Activated naive CD4-positive, alpha-beta T cell (primary cell): ENCODE results near the gene FOSL1.
A peak's percentile ranks its signal among the peaks of the same experiment; 100 is the strongest.
"Not testable (repeated sequence)": the region's sequence is repeated elsewhere in the genome, so short reads cannot be mapped to it uniquely, and the experiment has no call there.

Source experiments
- DNase-seq, 4 experiments: peaks; one replicate each; lab custom pipeline; 2025; lab: John Stamatoyannopoulos, UW

FOSL1 gene

GRCh38 chr11:65896034-65896999, 3.9 kb downstream of the FOSL1 start:
- no peak for DNase-seq

DNA sequence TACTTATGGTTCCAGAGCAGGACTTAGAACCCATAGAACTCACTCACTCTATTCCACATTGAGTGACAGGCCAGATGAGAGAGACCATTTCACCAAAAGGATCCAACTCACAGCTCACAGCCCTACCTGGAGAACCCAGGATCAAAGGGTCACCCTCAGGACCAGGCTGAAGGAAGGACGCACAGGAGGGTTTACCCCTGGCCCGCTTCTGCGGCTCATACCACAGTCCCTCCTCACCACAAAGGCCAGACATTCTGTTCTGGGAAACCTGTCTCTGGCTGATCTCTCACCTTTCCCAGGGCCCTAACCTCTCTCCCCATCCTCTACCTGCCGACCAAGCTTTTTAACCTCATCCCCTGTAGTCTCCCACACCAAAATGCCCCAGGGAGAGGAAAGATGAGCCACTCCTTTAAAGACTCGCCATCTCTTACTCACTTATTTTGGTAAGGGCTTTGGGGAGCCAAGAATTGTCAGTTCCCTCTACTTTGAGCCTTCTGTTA, 4.7 kb downstream of the FOSL1 start:
- no peak for DNase-seq

DNA sequence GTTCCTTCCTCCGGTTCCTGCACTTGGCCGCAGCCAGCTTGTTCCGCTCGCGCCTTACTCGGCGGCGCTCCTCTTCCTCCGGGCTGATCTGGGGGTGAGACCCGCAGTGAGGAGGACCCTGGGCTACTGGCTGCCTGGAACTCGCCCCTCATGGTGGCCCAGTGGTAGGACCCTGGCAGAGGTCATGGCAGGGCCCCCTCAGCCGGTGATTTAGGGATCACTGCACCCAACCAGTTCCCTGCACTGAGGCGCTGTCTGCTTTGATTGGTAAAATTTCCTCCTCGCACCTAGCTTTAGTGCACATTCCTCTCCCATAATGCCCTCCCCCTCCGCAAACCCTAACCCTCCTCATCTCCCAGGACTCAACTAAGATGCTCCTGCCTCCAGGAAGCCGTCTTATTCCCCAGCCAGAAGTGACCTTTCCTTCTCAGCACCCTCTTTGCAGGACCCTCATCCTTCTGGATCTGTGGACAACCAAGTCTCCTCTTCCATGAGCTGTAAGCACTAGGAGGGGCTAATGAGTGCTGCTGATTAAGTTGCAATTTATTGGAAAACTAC, 6.1 kb downstream of the FOSL1 start:
- no peak for DNase-seq

DNA sequence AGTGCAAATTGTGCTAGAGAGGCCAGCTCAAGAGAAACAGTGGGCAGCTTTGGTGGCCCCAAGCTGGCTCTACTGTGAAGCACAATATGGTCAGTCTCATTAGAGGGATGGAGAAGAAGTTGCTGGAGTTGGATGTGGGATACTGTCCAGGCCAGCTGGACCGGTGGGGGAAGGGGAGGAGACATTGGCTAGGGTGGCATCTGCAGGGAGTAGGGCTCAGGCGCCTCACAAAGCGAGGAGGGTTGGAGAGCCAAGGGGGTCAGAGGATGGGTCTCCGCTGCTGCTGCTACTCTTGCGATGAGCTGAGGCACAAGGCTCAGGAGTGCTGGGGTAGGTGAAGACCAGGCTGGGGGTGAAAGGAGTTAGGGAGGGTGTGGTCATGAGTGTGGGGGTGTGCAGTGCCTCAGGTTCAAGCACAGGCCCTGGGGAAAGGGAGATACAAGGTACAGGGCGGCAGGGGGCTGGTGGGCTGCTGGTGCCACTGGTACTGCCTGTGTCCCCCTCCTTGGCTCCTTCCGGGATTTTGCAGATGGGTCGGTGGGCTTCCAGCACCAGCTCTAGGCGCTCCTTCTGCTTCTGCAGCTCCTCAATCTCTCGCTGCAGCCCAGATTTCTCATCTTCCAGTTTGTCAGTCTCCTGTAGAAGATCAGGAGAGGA, 7.4 kb downstream of the FOSL1 start:
- no peak for DNase-seq

DNA sequence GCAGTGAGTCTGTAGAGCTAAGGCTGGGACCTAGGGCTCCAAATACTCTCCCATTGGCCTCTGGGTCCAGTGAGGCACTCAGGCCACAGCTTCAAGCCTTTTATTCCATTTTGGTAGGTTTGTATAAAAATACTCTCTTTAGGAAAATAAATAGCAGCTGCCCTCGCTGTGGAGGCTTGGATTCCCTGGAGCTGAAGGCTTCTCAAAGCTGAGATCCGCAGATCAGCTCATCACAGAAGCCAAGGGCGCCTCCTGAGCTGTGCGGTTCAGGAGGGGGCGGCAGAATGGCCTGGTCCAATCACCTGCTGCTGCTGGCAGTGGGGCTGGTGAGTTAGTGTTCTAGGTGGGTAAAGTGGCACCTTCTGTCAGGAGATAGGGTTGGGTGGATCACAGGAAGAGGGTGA, 8.0 kb downstream of the FOSL1 start:
- not testable (repeated sequence) for DNase-seq

- no peak for DNase-seq
Observed at GRCh38 chr11:65891219-65892136, 8.7 kb downstream of the FOSL1 start.

DNA sequence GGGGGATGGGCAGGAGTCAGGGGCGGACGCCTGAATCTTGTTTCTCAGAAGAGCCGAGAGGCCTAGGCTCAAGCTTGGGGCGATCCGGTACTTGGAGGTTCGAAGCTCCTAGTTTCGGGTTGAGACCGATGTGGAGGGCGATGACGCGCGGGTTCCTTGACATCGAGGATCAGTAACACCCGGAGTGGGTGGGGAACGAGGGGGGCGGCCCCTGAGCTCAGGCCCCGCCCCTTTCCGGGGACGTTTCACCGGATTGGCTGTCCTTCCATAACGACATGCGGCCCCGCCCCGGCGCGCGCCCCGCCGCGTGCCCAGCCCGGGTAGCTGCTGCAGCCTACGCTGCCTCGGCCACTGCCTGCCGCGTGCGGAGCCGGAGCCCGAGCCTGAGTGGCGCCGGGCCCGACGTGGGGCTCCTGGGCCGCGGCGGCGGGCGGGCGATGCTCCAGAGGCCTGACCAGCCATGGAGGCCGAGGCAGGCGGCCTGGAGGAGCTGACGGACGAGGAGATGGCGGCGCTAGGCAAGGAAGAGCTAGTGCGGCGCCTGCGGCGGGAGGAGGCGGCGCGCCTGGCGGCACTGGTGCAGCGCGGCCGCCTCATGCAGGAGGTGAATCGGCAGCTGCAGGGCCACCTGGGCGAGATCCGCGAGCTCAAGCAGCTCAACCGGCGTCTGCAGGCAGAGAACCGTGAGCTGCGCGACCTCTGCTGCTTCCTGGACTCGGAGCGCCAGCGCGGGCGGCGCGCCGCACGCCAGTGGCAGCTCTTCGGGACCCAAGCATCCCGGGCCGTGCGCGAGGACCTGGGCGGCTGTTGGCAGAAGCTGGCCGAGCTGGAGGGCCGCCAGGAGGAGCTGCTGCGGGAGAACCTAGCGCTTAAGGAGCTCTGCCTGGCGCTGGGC, 9.6 kb downstream of the FOSL1 start, which contains the start of gene CCDC85B:
Gene CCDC85B, plus strand, starts transcription at position 350 of the 895 bp plus-strand sequence. Its CDS starts 111 bp downstream, at position 461.
- DNase-seq: peak; percentile 84 to 99 (median 96)

DNA sequence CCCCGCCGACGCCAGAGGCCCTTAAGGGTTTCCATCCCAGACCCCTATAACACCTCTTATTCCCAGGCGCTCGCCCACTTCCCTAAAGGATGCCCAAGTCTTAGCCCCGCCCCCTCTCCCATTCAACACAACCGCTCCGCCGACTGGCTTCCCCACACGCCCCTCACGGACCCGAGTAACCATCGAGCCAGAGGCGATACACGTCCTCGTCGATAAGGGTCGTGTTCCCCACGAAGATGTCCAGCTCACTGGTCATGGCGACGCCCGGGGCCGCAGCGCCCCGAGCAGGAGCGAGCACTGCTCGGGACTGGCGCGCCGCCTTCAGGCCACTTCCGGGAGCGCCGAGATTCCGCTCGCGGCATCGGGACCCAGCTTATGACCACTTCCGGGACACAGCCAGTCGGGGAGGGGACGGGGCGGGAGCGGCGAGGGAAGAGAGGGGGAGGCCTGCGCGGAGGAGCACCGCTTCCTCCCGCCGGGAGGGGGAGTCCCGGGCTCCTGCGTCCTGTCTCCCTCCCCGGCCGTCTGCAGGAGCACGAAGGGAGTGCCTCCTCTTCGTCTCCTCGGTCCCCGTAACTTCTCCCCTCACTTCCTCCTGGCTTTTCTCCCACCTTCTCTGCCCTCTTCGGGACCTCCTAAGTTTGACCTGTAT, 11.9 kb downstream of the FOSL1 start, which contains the start of gene FIBP:
Gene FIBP, minus strand, starts transcription at position 309 of the 652 bp plus-strand sequence. Its CDS starts 53 bp downstream, at position 256.
- DNase-seq: peak; percentile 87 to 92 (median 89)

- peak in 1 of 4 experiments; percentile 49 for DNase-seq
Observed at GRCh38 chr11:65887723-65888162, 12.4 kb downstream of the FOSL1 start.

DNA sequence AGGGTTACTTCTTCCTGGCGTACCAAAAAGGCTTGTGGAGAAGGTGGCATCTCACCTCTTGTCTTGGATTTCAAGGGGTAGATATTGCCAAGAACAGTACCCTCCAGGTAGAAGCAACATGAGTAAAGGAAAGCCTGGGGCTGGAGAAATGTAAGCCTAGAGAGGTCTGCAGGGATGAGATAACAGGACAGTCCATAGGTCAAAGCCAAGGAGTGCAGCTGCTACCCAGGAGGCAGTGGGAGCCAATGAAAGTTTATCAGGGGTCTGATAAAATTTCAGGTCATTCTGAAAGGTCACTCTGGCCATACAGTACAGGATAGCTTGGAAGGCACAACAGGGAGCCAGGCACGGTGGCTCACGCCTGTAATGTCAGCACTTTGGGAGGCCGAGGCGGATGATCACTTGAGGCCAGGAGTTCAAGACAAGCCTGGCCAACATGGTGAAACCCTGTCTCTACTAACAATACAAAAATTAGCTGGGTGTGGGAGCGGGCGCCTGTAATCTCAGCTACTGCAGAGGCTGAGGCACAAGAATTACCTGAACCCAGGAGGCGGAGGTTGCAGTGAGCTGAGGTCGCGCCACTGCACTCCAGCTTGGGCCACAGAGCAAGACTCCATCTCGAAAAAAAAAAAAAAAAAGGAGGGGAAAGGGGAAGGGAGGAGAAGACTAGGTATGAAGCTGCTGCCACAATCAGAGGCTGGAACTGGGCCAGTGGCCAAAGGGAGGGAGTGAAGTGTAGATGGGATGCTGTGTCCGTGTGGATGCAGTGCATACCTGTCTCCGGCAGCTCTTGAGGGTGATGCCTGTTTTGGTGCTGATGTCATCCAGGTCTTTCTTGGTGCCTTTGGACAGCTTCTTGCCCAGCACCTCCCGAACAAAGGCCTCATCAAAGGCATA, 13.1 kb downstream of the FOSL1 start:
- no peak for DNase-seq

GRCh38 chr11:65885808-65886536, 14.2 kb downstream of the FOSL1 start:
- DNase-seq: no peak

DNA sequence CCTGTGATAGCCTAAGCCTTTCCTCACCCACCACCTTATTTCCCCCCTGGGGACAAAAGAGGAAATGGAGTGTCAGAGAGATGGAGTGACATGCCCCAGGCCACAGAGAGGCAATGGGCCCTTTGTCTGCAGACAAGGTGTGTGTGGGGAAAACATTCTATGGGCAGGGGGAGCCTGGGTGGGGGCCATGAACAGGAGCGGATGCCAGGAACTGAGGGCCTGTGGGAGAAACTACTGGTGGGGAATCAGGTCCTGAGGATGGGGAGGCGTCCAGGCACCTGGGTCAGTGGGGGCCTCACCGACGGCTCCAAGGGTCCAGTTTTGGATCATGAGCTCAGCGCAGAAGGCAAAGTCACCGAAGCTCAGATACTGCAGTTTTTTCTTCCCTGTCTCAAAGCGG, 15.0 kb downstream of the FOSL1 start:
- DNase-seq: no peak

- DNase-seq: peak; percentile 40 to 79 (median 64)
Observed at GRCh38 chr11:65884716-65885092, 15.5 kb downstream of the FOSL1 start.

- no peak for DNase-seq
Observed at GRCh38 chr11:65883786-65884715, 16.1 kb downstream of the FOSL1 start.

GRCh38 chr11:65883058-65883761, 17.0 kb downstream of the FOSL1 start:
- DNase-seq: no peak
